ENCODE data around the gene TEDC1.

TEDC1 gene

GRCh38 chr14:105484069-105484996 is 6.7 kb upstream of the TEDC1 start:
- no peak for DNase-seq (ENCODE audit: low spot score)

- DNase-seq (ENCODE audit: low spot score), result no peak
Measured at GRCh38 chr14:105484997-105485393, 6.1 kb upstream of the TEDC1 start.

- DNase-seq (ENCODE audit: low spot score), result peak; percentile 36
Measured at GRCh38 chr14:105485739-105486162, 5.3 kb upstream of the TEDC1 start.

GRCh38 chr14:105486163-105486973 is 4.7 kb upstream of the TEDC1 start, which contains the start of gene CRIP1:
Gene CRIP1, plus strand, starts transcription at chr14:105486886. Its CDS starts 374 bp downstream, at chr14:105487260.
- no peak for DNase-seq (ENCODE audit: low spot score)

GRCh38 chr14:105486974-105487448 is 4.0 kb upstream of the TEDC1 start:
- no peak for DNase-seq (ENCODE audit: low spot score)

- no peak for DNase-seq (ENCODE audit: low spot score)
Measured at GRCh38 chr14:105487449-105487985, 3.5 kb upstream of the TEDC1 start.

GRCh38 chr14:105487986-105488777 is 2.9 kb upstream of the TEDC1 start:
- DNase-seq (ENCODE audit: low spot score), result no peak

- DNase-seq (ENCODE audit: low spot score), result no peak
Measured at GRCh38 chr14:105488781-105489541, 2.1 kb upstream of the TEDC1 start.

- peak; percentile 90 for DNase-seq (ENCODE audit: low spot score)
Measured at GRCh38 chr14:105489542-105490266, 1.3 kb upstream of the TEDC1 start.

GRCh38 chr14:105490267-105490571 is 827 bp upstream of the TEDC1 start:
- peak; percentile 23 for DNase-seq (ENCODE audit: low spot score)

GRCh38 chr14:105491366-105491973 is 424 bp downstream of the TEDC1 start:
- DNase-seq (ENCODE audit: low spot score), result peak; percentile 80

- DNase-seq (ENCODE audit: low spot score), result no peak
Measured at GRCh38 chr14:105492031-105492970, 1.3 kb downstream of the TEDC1 start.

- DNase-seq (ENCODE audit: low spot score), result no peak
Measured at GRCh38 chr14:105492971-105493871, 2.2 kb downstream of the TEDC1 start.

- DNase-seq (ENCODE audit: low spot score), result no peak
Measured at GRCh38 chr14:105493921-105494605, 3.0 kb downstream of the TEDC1 start.

GRCh38 chr14:105494606-105494929 is 3.5 kb downstream of the TEDC1 start:
- DNase-seq (ENCODE audit: low spot score), result no peak

- no peak for DNase-seq (ENCODE audit: low spot score)
Measured at GRCh38 chr14:105495101-105495989, 4.3 kb downstream of the TEDC1 start.
